GM19193 (cell line): ENCODE results near the gene TMEM233.

Experiments used
- POLR2A ChIP-seq: IDR thresholded peaks from 4 replicates; pipeline ENCODE4 v1.6.1; 2011; ENCODE audit not compliant: insufficient read depth, insufficient read length; ENCODE audit errors: extremely low read depth

The TMEM233 gene

GRCh38 chr12:119630962-119631550 is 37.5 kb downstream of the TMEM233 start:
- TF ChIP-seq POLR2A = no peak

- no peak for TF ChIP-seq POLR2A
Observed at GRCh38 chr12:119631930-119632678, 38.5 kb downstream of the TMEM233 start.

GRCh38 chr12:119634743-119635142 is 41.2 kb downstream of the TMEM233 start:
- TF ChIP-seq POLR2A = no peak

DNA sequence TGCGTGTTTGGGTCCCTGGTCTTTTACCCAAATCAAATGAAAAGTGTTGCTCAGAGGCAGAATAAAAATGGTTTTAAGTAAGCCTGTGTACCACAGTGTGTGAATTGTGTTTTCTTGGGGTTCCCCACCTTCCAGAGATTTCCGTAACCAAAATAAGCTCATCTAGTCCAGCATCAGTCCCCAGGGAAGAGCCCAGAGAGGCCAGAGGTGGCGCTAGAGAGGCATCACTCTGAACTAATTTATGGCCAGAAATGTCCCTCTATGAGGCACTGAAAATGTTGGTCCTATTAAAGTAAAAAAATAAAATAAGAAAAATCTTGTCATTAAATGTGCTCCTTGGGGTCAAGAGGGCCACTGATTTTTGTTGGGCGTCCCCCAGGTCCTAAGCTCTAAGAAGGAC is 49.4 kb downstream of the TMEM233 start:
- no peak for TF ChIP-seq POLR2A

GRCh38 chr12:119644930-119645329 is 51.4 kb downstream of the TMEM233 start:
- no peak for TF ChIP-seq POLR2A

DNA sequence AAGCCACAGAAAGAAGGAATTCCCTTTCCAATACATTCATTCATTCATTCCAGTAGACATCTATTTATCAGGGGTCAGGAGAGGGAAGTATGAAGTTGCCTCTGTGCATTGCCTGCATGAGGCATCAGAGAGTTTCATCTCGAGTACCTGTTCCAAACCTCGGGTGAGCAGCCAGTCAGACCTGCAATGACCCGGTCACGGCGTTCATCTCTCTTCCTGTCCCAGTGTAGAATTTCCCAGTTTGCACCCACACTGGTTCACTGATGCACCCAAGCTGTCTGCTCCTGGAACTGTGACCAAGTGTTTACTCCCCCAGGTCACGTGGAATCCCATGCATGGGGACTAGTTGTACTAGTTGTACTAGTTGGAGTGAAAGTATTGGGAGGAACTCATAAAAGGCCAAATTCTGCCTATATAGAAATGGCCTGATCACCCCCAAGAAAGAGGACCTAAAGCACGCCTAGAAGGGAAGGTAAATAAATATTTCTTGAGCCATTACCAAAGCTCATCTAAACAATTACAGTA is 52.0 kb downstream of the TMEM233 start:
- TF ChIP-seq POLR2A = no peak

DNA sequence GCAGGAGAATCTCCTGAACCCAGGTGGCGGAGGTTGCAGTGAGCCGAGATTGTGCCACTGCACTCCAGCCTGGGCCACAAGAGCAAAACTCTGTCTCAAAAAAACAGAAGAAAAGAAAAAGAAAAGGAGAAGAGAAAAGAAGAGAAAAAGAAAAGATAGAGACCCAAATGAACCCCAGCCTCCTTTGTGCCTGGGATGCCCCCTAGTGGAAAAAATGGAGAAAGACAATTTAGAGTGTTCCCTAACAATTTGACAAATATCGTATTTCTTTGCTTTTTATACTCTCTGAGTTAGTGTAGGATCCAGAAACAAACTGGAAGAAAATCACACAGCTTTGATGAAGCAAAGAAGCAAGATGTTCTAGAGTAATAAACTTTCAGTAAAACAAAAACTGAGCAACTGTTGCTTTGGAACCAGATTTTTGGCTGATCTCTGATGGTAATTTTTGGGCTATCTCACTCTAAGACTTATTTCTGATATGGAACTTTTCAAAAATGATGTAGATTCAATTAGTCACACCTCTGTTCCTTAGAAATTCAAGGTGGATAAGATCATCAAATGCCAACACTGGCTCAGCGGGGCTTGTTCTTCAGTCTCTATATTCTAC is 55.7 kb downstream of the TMEM233 start:
- TF ChIP-seq POLR2A = no peak

DNA sequence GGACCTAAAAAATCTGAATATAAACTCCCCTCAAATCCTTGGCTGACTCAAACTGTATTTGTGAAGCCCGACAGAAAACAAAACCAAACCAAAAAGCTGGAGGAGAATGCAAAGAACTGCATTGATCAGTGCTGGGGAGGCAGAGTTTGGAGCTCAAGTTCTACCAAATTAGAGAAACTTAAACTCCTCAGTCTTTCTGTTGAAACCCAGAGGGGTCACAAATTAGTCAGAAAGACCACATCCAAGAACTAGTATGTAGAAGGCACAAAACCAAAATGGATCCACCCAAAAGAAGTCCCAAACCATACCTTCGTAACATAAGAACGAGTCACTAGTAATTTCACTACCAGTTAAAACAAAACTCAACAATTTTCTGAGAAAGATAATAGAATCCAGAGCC is 59.1 kb downstream of the TMEM233 start:
- TF ChIP-seq POLR2A = no peak

DNA sequence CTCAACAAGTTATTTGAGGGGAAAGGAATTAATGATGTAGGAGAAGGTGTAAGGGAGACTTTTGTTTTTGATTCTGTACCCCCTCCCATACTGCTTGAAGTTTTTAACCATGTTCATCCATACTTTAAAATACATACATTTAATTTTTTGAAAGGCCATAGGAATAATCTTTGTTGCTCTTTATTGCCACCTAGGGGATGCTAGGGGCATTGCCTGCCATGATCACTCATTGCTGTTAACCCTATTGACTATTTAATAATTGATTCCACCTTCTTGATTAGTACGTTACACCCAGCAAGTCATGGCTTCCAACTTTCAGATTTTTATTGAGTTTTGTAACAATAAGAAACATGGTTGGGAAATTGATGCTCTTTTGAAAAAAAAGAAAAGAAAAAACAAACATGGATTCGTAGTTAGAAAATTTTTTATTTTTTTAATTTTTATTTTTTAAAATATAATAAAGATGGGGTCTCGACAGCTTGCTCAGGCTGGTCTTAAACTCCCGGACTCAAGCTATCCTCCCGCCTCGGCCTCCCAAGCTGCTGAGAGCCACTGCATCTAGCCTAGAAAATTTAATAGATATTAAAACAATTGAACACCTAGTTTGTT is 65.8 kb downstream of the TMEM233 start:
- no peak for TF ChIP-seq POLR2A

DNA sequence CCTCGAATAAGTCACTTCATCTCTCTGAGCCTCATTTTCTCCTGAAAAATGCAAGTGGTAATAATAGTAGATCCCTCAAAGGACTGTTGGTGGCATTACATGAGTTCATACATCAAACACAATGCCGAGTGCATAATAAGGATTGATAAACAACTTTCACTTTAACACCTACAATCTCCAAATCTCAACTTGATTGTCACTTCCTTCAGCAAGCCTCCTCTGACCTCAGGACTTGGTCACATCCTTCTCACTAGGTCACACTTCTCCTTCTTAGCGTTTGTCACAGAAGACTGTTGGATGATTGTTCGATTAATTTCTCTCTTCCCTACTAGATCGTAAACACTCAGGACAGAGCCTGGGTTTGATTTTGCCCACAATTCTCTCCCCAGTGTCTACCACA is 66.5 kb downstream of the TMEM233 start:
- no peak for TF ChIP-seq POLR2A

- TF ChIP-seq POLR2A = no peak
Observed at GRCh38 chr12:119661882-119662281, 68.3 kb downstream of the TMEM233 start.

DNA sequence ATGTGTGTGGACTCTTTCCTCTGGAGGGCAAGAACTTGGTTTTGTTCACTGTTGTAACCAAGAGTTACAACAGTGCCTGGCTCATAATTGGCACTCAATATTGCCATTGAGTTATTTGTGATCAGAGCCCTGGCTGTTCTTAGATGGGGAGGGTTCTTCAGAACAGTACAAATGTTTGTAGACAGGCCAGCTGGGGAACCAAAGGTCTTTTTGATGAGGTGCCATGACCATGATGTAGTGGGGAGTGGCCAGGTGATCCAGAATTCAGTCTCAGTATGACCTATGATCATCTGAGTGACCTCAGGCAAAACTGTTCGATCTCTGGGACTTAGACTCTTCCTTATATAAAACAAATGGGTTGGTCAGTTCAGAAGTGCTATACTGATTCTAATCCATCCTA is 71.1 kb downstream of the TMEM233 start:
- no peak for TF ChIP-seq POLR2A

- TF ChIP-seq POLR2A = no peak
Observed at GRCh38 chr12:119665164-119665929, 71.8 kb downstream of the TMEM233 start.

- TF ChIP-seq POLR2A = no peak
Observed at GRCh38 chr12:119666226-119666795, 72.7 kb downstream of the TMEM233 start.
